Peyer's patch (tissue), 4 donors: Measurements from ENCODE around the gene PTGFRN. TPM values are rescaled to one million over a fixed set of nuclear protein-coding genes. Genes with fewer than 3 reads are reported as not detected.
"Not testable (repeated sequence)": the region's sequence is repeated elsewhere in the genome, so short reads cannot be mapped to it uniquely, and the experiment has no call there.

Experiments
- DNase-seq, 3 donors: peaks; one replicate each; pipeline ENCODE4 v3.0.0-alpha.2; 2017 to 2019
- H3K27ac ChIP-seq, 4 donors: fragments of 200-600 bp; sonication (generic); one replicate each; pipeline ENCODE4 v1.5.1; 2016 to 2019
- H3K27me3 ChIP-seq, 2 donors: fragments of 200-600 bp; sonication (generic); one replicate each; pipeline ENCODE4 v1.5.1; 2019
- H3K36me3 ChIP-seq, 3 donors: fragments of 200-600 bp; sonication (generic); one replicate each; pipeline ENCODE4 v1.5.1; 2016 to 2019
- H3K4me1 ChIP-seq, 4 donors: fragments of 200-600 bp; sonication (generic); one replicate each; pipeline ENCODE4 v1.5.1; 2016 to 2019
- H3K4me3 ChIP-seq, 4 donors: fragments of 200-600 bp; sonication (generic); 1 replicate in 3 of 4; 2 replicates in 1 of 4; pipeline ENCODE4 v1.5.1; 2016 to 2019; ENCODE audit warnings: mild to moderate bottlenecking in 1 of 4
- H3K9me3 ChIP-seq, 4 donors: fragments of 200-600 bp; sonication (generic); one replicate each; pipeline ENCODE4 v1.5.1; 2016 to 2019; ENCODE audit warnings: mild to moderate bottlenecking in 1 of 4
- CTCF ChIP-seq, 6 experiments: fragments of 450-650 bp in 4 of 6; fragments of 200-600 bp in 2 of 6; sonication (generic) in 1 of 6; IDR thresholded peaks; one replicate each; pipeline ENCODE4 v1.5.1; 2017 to 2019; ENCODE audit warnings: antibody characterized with exemption in 6 of 6, mild to moderate bottlenecking in 3 of 6, moderate library complexity in 1 of 6
- POLR2A ChIP-seq, 2 donors: fragments of 450-650 bp; IDR thresholded peaks; one replicate each; pipeline ENCODE4 v1.5.1; 2017; ENCODE audit warnings: antibody characterized with exemption in 2 of 2, mild to moderate bottlenecking in 2 of 2, moderate library complexity in 2 of 2
- total RNA-seq, 4 donors: library from RNA; depleted of rRNA; stranded (reverse); fragments of >200 nt; gene quantifications; one replicate each; pipeline ENCODE4 v1.1.0, GENCODE V29; 2016

The PTGFRN gene
- total RNA-seq, 4 donors from 2014 or later: 20.6 to 66.6 (median 54.3) TPM

- no peak for DNase-seq
- H3K27me3 ChIP-seq: no peaks in the 10 kb centered on the region
- H3K4me1 ChIP-seq: no peaks in the 10 kb centered on the region
- H3K27ac ChIP-seq: no peak overlapping the region
- H3K36me3 ChIP-seq: no peaks in the 10 kb centered on the region
- TF ChIP-seq POLR2A (IDR thresholded peaks at IDR 0.05) (no peak), CTCF (IDR thresholded peaks at IDR 0.05) (no peak)
- H3K9me3 ChIP-seq: no peaks in the 10 kb centered on the region
- H3K4me3 ChIP-seq: no peak overlapping the region
These were observed 20.4 kb downstream of the PTGFRN start for GRCh38 chr1:116929961-116930592.

GRCh38 chr1:116931016-116931918, 21.6 kb downstream of the PTGFRN start:
- TF ChIP-seq CTCF (IDR thresholded peaks at IDR 0.05) (no peak), POLR2A (IDR thresholded peaks at IDR 0.05) (no peak)
- H3K4me3 ChIP-seq: no peak overlapping the region
- no peak for DNase-seq
- no peaks in the 10 kb centered on the region for H3K9me3 ChIP-seq
- no peak overlapping the region for H3K27ac ChIP-seq
- H3K4me1 ChIP-seq: no peaks in the 10 kb centered on the region
- no peaks in the 10 kb centered on the region for H3K27me3 ChIP-seq
- no peaks in the 10 kb centered on the region for H3K36me3 ChIP-seq

- no peak overlapping the region for H3K27ac ChIP-seq
These were observed 24.1 kb downstream of the PTGFRN start for GRCh38 chr1:116933606-116934515.

GRCh38 chr1:116934586-116935207, 25.0 kb downstream of the PTGFRN start:
- TF ChIP-seq CTCF (IDR thresholded peaks at IDR 0.05): peak in 4 of 6 experiments; percentile 20 to 44 (median 32)
- TF ChIP-seq POLR2A (IDR thresholded peaks at IDR 0.05): no peak
- no peak for DNase-seq
- H3K27ac ChIP-seq: no peak overlapping the region
- no peak overlapping the region for H3K4me3 ChIP-seq
- no peaks in the 10 kb centered on the region for H3K36me3 ChIP-seq
- H3K4me1 ChIP-seq: peaks cover 0 to 12% (median 0%) of the 10 kb centered on the region in 4 donors
- no peaks in the 10 kb centered on the region for H3K27me3 ChIP-seq
- no peaks in the 10 kb centered on the region for H3K9me3 ChIP-seq

More at GRCh38 chr1:116933606-116934515, 24.1 kb downstream of the PTGFRN start:
- Histone ChIP-seq H3K4me3 (no peak overlapping the region), H3K9me3 (no peaks in the 10 kb centered on the region), H3K36me3 (no peaks in the 10 kb centered on the region), H3K27me3 (no peaks in the 10 kb centered on the region), H3K4me1 (peaks cover 0 to 4% (median 0%) of the 10 kb centered on the region in 4 donors)
- TF ChIP-seq POLR2A (IDR thresholded peaks at IDR 0.05) (no peak), CTCF (IDR thresholded peaks at IDR 0.05) (no peak)
- DNase-seq: no peak

- no peak overlapping the region for H3K27ac ChIP-seq
- H3K4me1 ChIP-seq: peaks cover 0 to 15% (median 0%) of the 10 kb centered on the region in 4 donors
- no peak for DNase-seq
- H3K27me3 ChIP-seq: no peaks in the 10 kb centered on the region
- no peaks in the 10 kb centered on the region for H3K9me3 ChIP-seq
- TF ChIP-seq CTCF (IDR thresholded peaks at IDR 0.05): no peak
- no peak for TF ChIP-seq POLR2A (IDR thresholded peaks at IDR 0.05)
- H3K36me3 ChIP-seq: peaks cover 0 to 14% (median 0%) of the 10 kb centered on the region in 3 donors
- no peak overlapping the region for H3K4me3 ChIP-seq
These were observed 28.5 kb downstream of the PTGFRN start for GRCh38 chr1:116938216-116938615.

- not testable (repeated sequence) for H3K9me3 ChIP-seq, H3K4me3 ChIP-seq, H3K27me3 ChIP-seq
- peak in 1 of 3 donors; percentile 64 for DNase-seq
- Histone ChIP-seq H3K36me3 (peaks cover 0 to 21% (median 0%) of the 10 kb centered on the region in 3 donors), H3K4me1 (peaks cover 0 to 15% (median 0%) of the 10 kb centered on the region in 4 donors), H3K27ac (peak overlapping the region in 3 of 4 donors; percentile 17 to 63 (median 43))
These were observed 30.2 kb downstream of the PTGFRN start for GRCh38 chr1:116939780-116940543.
